Thyroid gland (tissue), 4 donors: ENCODE data around the gene OXTR.

ENCODE experiments used
- CTCF ChIP-seq, 6 experiments: fragments of 200-600 bp in 3 of 6; fragments of 450-650 bp in 3 of 6; sonication (generic) in 3 of 6; IDR thresholded peaks; one replicate each; pipeline ENCODE4 v1.5.1; 2016 to 2019; ENCODE audit warnings: antibody characterized with exemption in 6 of 6, mild to moderate bottlenecking in 2 of 6, inconsistent platforms in 1 of 6, moderate library complexity in 1 of 6
- POLR2A ChIP-seq, 2 donors: fragments of 450-650 bp; IDR thresholded peaks; one replicate each; pipeline ENCODE4 v1.6.1; 2017; ENCODE audit warnings: antibody characterized with exemption in 2 of 2, mild to moderate bottlenecking in 2 of 2, moderate library complexity in 1 of 2

GRCh38 chr3:8737823-8738222 is 31.6 kb downstream of the OXTR start:
- TF ChIP-seq CTCF (IDR thresholded peaks at IDR 0.05) (no peak), POLR2A (IDR thresholded peaks at IDR 0.05) (no peak)
